ENCODE data around the gene OR56A4.

DNA sequence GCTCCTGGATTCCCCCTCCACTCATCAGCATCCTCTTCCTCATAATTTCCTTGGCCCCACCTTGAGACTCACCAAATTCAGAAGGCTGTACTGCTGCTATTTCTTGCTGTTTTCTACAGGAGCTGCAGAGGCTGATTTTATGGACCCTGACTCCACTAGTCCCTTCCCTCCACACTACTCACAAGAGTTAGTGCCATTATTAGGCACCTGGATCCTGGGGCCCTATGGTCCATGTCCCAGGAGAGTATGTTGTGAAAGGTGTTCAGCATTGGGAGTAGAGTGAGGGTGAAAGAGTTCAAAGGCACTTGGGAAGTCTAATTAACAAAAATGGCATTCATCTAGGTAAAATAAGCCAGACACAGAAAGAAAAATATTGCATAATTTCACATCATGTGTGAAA lies at the start of gene OR56A4:
- TF ChIP-seq, protein P1, sequence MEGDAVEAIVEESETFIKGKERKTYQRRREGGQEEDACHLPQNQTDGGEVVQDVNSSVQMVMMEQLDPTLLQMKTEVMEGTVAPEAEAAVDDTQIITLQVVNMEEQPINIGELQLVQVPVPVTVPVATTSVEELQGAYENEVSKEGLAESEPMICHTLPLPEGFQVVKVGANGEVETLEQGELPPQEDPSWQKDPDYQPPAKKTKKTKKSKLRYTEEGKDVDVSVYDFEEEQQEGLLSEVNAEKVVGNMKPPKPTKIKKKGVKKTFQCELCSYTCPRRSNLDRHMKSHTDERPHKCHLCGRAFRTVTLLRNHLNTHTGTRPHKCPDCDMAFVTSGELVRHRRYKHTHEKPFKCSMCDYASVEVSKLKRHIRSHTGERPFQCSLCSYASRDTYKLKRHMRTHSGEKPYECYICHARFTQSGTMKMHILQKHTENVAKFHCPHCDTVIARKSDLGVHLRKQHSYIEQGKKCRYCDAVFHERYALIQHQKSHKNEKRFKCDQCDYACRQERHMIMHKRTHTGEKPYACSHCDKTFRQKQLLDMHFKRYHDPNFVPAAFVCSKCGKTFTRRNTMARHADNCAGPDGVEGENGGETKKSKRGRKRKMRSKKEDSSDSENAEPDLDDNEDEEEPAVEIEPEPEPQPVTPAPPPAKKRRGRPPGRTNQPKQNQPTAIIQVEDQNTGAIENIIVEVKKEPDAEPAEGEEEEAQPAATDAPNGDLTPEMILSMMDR (IDR thresholded peaks at IDR 0.05) = no peak
- TF ChIP-seq POLR2A (IDR thresholded peaks at IDR 0.05) = no peak

Data from uterus (tissue), 2 donors.